ENCODE measurements around the gene ITCH.

DNA sequence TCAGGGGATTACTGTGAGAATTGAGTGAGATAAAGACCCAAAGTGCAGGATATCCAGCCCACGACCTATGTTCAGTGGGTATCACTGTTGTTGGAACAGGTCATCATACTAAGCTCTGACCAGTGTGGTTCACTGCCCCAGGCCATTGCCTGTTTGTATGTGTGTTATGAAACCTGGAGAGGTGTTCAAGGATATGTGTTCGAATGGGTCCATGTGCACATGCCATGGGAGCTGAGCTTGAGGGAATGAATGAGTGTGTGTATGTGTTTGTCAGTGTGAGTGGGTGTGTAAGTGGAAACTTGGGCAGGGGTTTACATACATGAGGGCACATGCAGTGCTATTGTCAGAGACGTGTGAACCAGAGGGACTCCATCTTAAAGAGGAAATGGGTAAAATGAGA lies 42.2 kb upstream of the ITCH start:
- TF ChIP-seq, protein P1, sequence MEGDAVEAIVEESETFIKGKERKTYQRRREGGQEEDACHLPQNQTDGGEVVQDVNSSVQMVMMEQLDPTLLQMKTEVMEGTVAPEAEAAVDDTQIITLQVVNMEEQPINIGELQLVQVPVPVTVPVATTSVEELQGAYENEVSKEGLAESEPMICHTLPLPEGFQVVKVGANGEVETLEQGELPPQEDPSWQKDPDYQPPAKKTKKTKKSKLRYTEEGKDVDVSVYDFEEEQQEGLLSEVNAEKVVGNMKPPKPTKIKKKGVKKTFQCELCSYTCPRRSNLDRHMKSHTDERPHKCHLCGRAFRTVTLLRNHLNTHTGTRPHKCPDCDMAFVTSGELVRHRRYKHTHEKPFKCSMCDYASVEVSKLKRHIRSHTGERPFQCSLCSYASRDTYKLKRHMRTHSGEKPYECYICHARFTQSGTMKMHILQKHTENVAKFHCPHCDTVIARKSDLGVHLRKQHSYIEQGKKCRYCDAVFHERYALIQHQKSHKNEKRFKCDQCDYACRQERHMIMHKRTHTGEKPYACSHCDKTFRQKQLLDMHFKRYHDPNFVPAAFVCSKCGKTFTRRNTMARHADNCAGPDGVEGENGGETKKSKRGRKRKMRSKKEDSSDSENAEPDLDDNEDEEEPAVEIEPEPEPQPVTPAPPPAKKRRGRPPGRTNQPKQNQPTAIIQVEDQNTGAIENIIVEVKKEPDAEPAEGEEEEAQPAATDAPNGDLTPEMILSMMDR (IDR thresholded peaks at IDR 0.05; ENCODE audit: poor library complexity) = no peak
- TF ChIP-seq EZH2phosphoT487 (IDR thresholded peaks at IDR 0.05; ENCODE audit: low read depth, severe bottlenecking, unreplicated experiment) (no peak), EZH2 (IDR thresholded peaks at IDR 0.05; ENCODE audit: borderline replicate concordance) (no peak)
